H1 (cell line): ENCODE data around the gene USP35. TPM values are rescaled to one million over a fixed set of nuclear protein-coding genes. Genes with fewer than 3 reads are reported as not detected.

Experiments
- CTCF ChIA-PET: fragments of 300-600 bp; sonication (Branson Sonifier 250); formaldehyde crosslinking; loops from one replicate; lab custom pipeline; 2021; ENCODE audit not compliant: partially characterized antibody; lab: Charles Lee
- POLR2A ChIA-PET: fragments of 300-600 bp; sonication (Branson Sonifier 250); formaldehyde crosslinking; loops from one replicate; lab custom pipeline; 2021; ENCODE audit warnings: inconsistent platforms; ENCODE audit not compliant: partially characterized antibody; lab: Charles Lee
- DNase-seq, 2 experiments: peaks; one replicate each; pipeline versions ENCODE4 v3.0.0 to v3.0.0-alpha.2; 2010 to 2022; ENCODE audit warnings: low spot score in 2 of 2, low read depth in 1 of 2, mixed read lengths in 1 of 2
- FAIRE-seq: peaks from 2 replicates; lab custom pipeline; 2011; peaks lifted over from hg19 to GRCh38; lab: Jason Lieb, UNC
- H2AFZ ChIP-seq: 2 replicates; pipeline ENCODE4 v1.8.1; 2012; ENCODE audit warnings: low read length, inconsistent platforms
- H2AK5ac ChIP-seq: 2 replicates; pipeline ENCODE4 v1.6.1; 2013; ENCODE audit warnings: low read depth, low read length
- H2BK120ac ChIP-seq: replicated peaks from 2 replicates; pipeline ENCODE3; 2013; ENCODE audit warnings: low read depth, low read length, inconsistent platforms
- H2BK12ac ChIP-seq: 2 replicates; pipeline ENCODE4 v1.6.1; 2013; ENCODE audit warnings: low read depth, low read length
- H2BK15ac ChIP-seq: 2 replicates; pipeline ENCODE4 v1.6.1; 2013; ENCODE audit warnings: low read length
- H2BK20ac ChIP-seq: 2 replicates; pipeline ENCODE4 v1.6.1; 2013; ENCODE audit warnings: low read length
- H2BK5ac ChIP-seq: 2 replicates; pipeline ENCODE4 v1.6.1; 2013; ENCODE audit warnings: low read depth, low read length
- H3K14ac ChIP-seq: 2 replicates; pipeline ENCODE4 v1.6.1; 2013; ENCODE audit warnings: inconsistent platforms; ENCODE audit not compliant: insufficient read length
- H3K18ac ChIP-seq: 2 replicates; pipeline ENCODE4 v1.6.1; 2013; ENCODE audit warnings: low read length; ENCODE audit errors: extremely low read depth
- H3K23ac ChIP-seq: 2 replicates; pipeline ENCODE4 v1.6.1; 2013; ENCODE audit warnings: inconsistent platforms; ENCODE audit not compliant: insufficient read length
- H3K23me2 ChIP-seq: 2 replicates; pipeline ENCODE4 v1.6.1; 2013; ENCODE audit warnings: low read depth, low read length
- H3K27ac ChIP-seq: 2 replicates; pipeline ENCODE4 v1.6.1; 2011; ENCODE audit warnings: low read depth, low read length, inconsistent platforms
- H3K27me3 ChIP-seq, 4 experiments: replicated peaks in 1 of 4; 1 replicate in 1 of 4; 2 replicates in 3 of 4; pipeline versions ENCODE4 v1.6.1 to v1.8.1; 2011 to 2013; ENCODE audit warnings: low read length in 3 of 4, mild to moderate bottlenecking in 3 of 4, inconsistent platforms in 2 of 4, mixed read lengths in 2 of 4, moderate library complexity in 1 of 4; ENCODE audit not compliant: control insufficient read depth in 3 of 4, insufficient read depth in 3 of 4; ENCODE audit errors: extremely low read depth in 1 of 4
- H3K36me3 ChIP-seq, 4 experiments: 2 replicates each; pipeline versions ENCODE4 v1.6.1 to v1.8.1; 2011 to 2013; ENCODE audit warnings: mild to moderate bottlenecking in 4 of 4, low read length in 3 of 4, moderate library complexity in 2 of 4, control low read depth in 1 of 4, inconsistent platforms in 1 of 4; ENCODE audit not compliant: insufficient read depth in 4 of 4, control insufficient read depth in 2 of 4
- H3K4ac ChIP-seq: replicated peaks from 2 replicates; pipeline ENCODE3; 2013; ENCODE audit warnings: low read length, low read depth, mixed read lengths, inconsistent platforms; ENCODE audit not compliant: insufficient read length
- H3K4me1 ChIP-seq, 4 experiments: replicated peaks in 1 of 4; 1 replicate in 1 of 4; 2 replicates in 3 of 4; pipeline versions ENCODE4 v1.6.1 to v1.8.1; 2011 to 2013; ENCODE audit warnings: low read length in 3 of 4, inconsistent platforms in 2 of 4, mixed read lengths in 1 of 4; ENCODE audit not compliant: insufficient read depth in 4 of 4, control insufficient read depth in 3 of 4
- H3K4me2 ChIP-seq, 2 experiments: 2 replicates each; pipeline versions ENCODE4 v1.6.1 to v1.8.1; 2011 to 2013; ENCODE audit warnings: low read depth in 2 of 2, low read length in 2 of 2, control low read depth in 1 of 2, inconsistent platforms in 1 of 2, mild to moderate bottlenecking in 1 of 2; ENCODE audit not compliant: insufficient read depth in 1 of 2
- H3K4me3 ChIP-seq, 4 experiments: fragments of 200-600, 300-600 bp in 1 of 4; sonication (generic), shearing (Covaris generic), sonication (Bioruptor Twin) in 1 of 4; 2 replicates each; pipeline versions ENCODE4 v1.5.1 to v1.8.1; 2011 to 2016; ENCODE audit warnings: low read length in 4 of 4, low read depth in 3 of 4, control low read depth in 2 of 4, inconsistent platforms in 2 of 4, mild to moderate bottlenecking in 2 of 4, mixed read lengths in 1 of 4, moderate library complexity in 1 of 4; ENCODE audit not compliant: insufficient read depth in 2 of 4; ENCODE audit errors: extremely low read depth in 1 of 4
- H3K56ac ChIP-seq: replicated peaks from 2 replicates; pipeline ENCODE3; 2013; ENCODE audit warnings: low read depth, mild to moderate bottlenecking, mixed read lengths, low read length, inconsistent platforms; ENCODE audit not compliant: insufficient read length
- H3K79me1 ChIP-seq: 2 replicates; pipeline ENCODE4 v1.6.1; 2013; ENCODE audit warnings: low read depth, low read length, control low read depth
- H3K79me2 ChIP-seq, 2 experiments: 2 replicates each; pipeline versions ENCODE4 v1.6.1 to v1.8.1; 2012 to 2013; ENCODE audit warnings: low read length in 2 of 2, mild to moderate bottlenecking in 2 of 2, inconsistent platforms in 1 of 2; ENCODE audit not compliant: insufficient read depth in 2 of 2, control insufficient read depth in 1 of 2
- H3K9ac ChIP-seq, 4 experiments: replicated peaks in 1 of 4; 1 replicate in 1 of 4; 2 replicates in 3 of 4; pipeline versions ENCODE4 v1.6.1 to v1.8.1; 2011 to 2013; ENCODE audit warnings: low read depth in 3 of 4, low read length in 3 of 4, control low read depth in 2 of 4, mild to moderate bottlenecking in 2 of 4, moderate library complexity in 2 of 4, inconsistent platforms in 1 of 4; ENCODE audit errors: extremely low read depth in 1 of 4
- H3K9me3 ChIP-seq, 2 experiments: 2 replicates each; pipeline versions ENCODE4 v1.6.1 to v1.8.1; 2012 to 2013; ENCODE audit warnings: mild to moderate bottlenecking in 2 of 2, moderate library complexity in 2 of 2, control low read depth in 1 of 2, inconsistent platforms in 1 of 2, low read depth in 1 of 2, low read length in 1 of 2, mixed read lengths in 1 of 2; ENCODE audit not compliant: insufficient read depth in 2 of 2
- H4K20me1 ChIP-seq, 2 experiments: replicated peaks in 1 of 2; 2 replicates each; pipeline versions ENCODE3 to v1.8.1; 2011 to 2013; ENCODE audit warnings: inconsistent platforms in 2 of 2, low read length in 2 of 2, mild to moderate bottlenecking in 1 of 2; ENCODE audit not compliant: insufficient read depth in 2 of 2, control insufficient read depth in 1 of 2
- H4K5ac ChIP-seq: 2 replicates; pipeline ENCODE4 v1.6.1; 2013; ENCODE audit warnings: low read length, low read depth, mixed read lengths, inconsistent platforms; ENCODE audit not compliant: insufficient read length
- H4K8ac ChIP-seq: 2 replicates; pipeline ENCODE4 v1.8.0; 2013; ENCODE audit warnings: mild to moderate bottlenecking, moderate library complexity, low read length, inconsistent platforms; ENCODE audit not compliant: insufficient read depth; ENCODE audit errors: extremely low read depth
- H4K91ac ChIP-seq: replicated peaks from 2 replicates; pipeline ENCODE3; 2013; ENCODE audit warnings: low read length, mixed read lengths, inconsistent platforms; ENCODE audit not compliant: insufficient read length
- NRF1 ChIP-seq: IDR thresholded peaks from 2 replicates; pipeline ENCODE4 v1.6.1; 2011; ENCODE audit warnings: mild to moderate bottlenecking, low read depth, low read length, improper control_type of control experiment
- RAD21 ChIP-seq, 2 experiments: IDR thresholded peaks in 1 of 2; conservative IDR thresholded peaks in 1 of 2; 2 replicates each; pipeline ENCODE4 v1.6.1; 2011; ENCODE audit warnings: low read depth in 2 of 2, low read length in 2 of 2, improper control_type of control experiment in 1 of 2, inconsistent platforms in 1 of 2, mild to moderate bottlenecking in 1 of 2, moderate library complexity in 1 of 2
- WGBS, 2 experiments: shearing (Covaris generic) in 1 of 2; methylation state at CpG; one replicate each; pipeline versions ENCODE4 v1.1.6 to v1.1.7; 2013 to 2015; ENCODE audit warnings: low lambda C conversion rate in 2 of 2, mixed read lengths in 2 of 2, inconsistent platforms in 1 of 2, low coverage in 1 of 2, missing lambda C conversion rate in 1 of 2; ENCODE audit not compliant: insufficient replicate concordance in 2 of 2, insufficient coverage in 1 of 2, insufficient read length in 1 of 2; ENCODE audit errors: extremely low coverage in 1 of 2, missing lambda C conversion rate in 1 of 2; 5-methylcytosine and 5-hydroxymethylcytosine counted together
- polyA plus RNA-seq, 7 experiments: library from polyadenylated mRNA; depleted of rRNA in 3 of 7; stranded (reverse) in 5 of 7; unstranded in 2 of 7; fragments of >200 nt in 5 of 7; fragments of 200-250 nt in 2 of 7; gene quantifications; 1 replicate in 5 of 7; 2 replicates in 1 of 7; 4 replicates in 1 of 7; pipeline versions ENCODE4 v1.2.1 to v1.2.3, GENCODE V29; 2011 to 2013; ENCODE audit warnings: missing spikeins in 2 of 7, mixed read lengths in 2 of 7
- total RNA-seq: library from RNA; stranded (reverse); fragmentation: NEBNext Ultra II Directional; extraction: Animal tissue kit (Norgen Biotek cat#: 25700); gene quantifications from 2 replicates; pipeline ENCODE4 v1.2.1, GENCODE V29; 2021
- TF ChIP-seq, protein P1 (sequence below): IDR thresholded peaks from 2 replicates; pipeline ENCODE4 v1.6.1; 2011; ENCODE audit warnings: low read depth, mild to moderate bottlenecking, low read length; ENCODE audit not compliant: insufficient read depth

USP35 gene
- total and polyA plus RNA-seq, 2 of the 8 experiments (the other 6 are each of a cell fraction or from before 2014, with no cell fraction given), result 4.6 to 6.8 TPM

- H2AK5ac ChIP-seq, result no peak overlapping the region
- no peak overlapping the region for H2AFZ ChIP-seq
- no peak overlapping the region for H3K18ac ChIP-seq
- H3K36me3 ChIP-seq, result no peaks in the 10 kb centered on the region
- H3K4me3 ChIP-seq, result no peak overlapping the region
- H3K14ac ChIP-seq, result no peak overlapping the region
- H3K79me2 ChIP-seq, result no peaks in the 10 kb centered on the region; a peak in 1 of 4 replicates
- H4K5ac ChIP-seq, result no peak overlapping the region
- H3K79me1 ChIP-seq, result no peaks in the 10 kb centered on the region
- TF ChIP-seq, protein P1, sequence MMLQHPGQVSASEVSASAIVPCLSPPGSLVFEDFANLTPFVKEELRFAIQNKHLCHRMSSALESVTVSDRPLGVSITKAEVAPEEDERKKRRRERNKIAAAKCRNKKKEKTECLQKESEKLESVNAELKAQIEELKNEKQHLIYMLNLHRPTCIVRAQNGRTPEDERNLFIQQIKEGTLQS, result no peak
- no peak for TF ChIP-seq NRF1
- no peak for TF ChIP-seq RAD21 (IDR thresholded peaks at IDR 0.05 in 1 of 2, conservative IDR thresholded peaks at IDR 0.05 in 1 of 2; ENCODE audit: low read depth in 2 of 2, low read length in 2 of 2)
- no peaks in the 10 kb centered on the region for H3K9me3 ChIP-seq
- no peaks in the 10 kb centered on the region for H3K23me2 ChIP-seq
- ChIA-PET CTCF (interaction anchor here (0.6 to 0.8 kb wide), 2 partner anchors 47 to 134 kb away, joined by 3 to 4 read pairs; no protein-coding TSS in a partner anchor), POLR2A (no interaction called here)
- no peak overlapping the region for H3K4me2 ChIP-seq
- H2BK5ac ChIP-seq, result no peak overlapping the region
- no peaks in the 10 kb centered on the region for H4K20me1 ChIP-seq
- no peak overlapping the region for H3K4ac ChIP-seq
- no peak overlapping the region for H3K23ac ChIP-seq
- H4K91ac ChIP-seq, result no peak overlapping the region
- DNase-seq (no peak), FAIRE-seq (no peak)
- H3K56ac ChIP-seq, result no peak overlapping the region
- H2BK120ac ChIP-seq, result no peak overlapping the region
- H2BK12ac ChIP-seq, result no peak overlapping the region
- H3K9ac ChIP-seq, result no peak overlapping the region
- no peak overlapping the region for H3K27ac ChIP-seq
- 85% methylated on average over 2 of the region's 2 CpGs; no CpG with 5 or more reads in 1 of the 2 experiments for WGBS, 2 experiments
- no peak overlapping the region for H4K8ac ChIP-seq
- no peaks in the 10 kb centered on the region for H3K4me1 ChIP-seq
- no peaks in the 10 kb centered on the region for H3K27me3 ChIP-seq
- H2BK15ac ChIP-seq, result no peak overlapping the region
- H2BK20ac ChIP-seq, result no peak overlapping the region
Observed at GRCh38 chr11:78244080-78244479, 55.4 kb downstream of the USP35 start.
